HG02870 (cell line): ENCODE data around the gene ZNF280C.
"Not testable (repeated sequence)": the region's sequence is repeated elsewhere in the genome, so short reads cannot be mapped to it uniquely, and the experiment has no call there.

Experiments used
- ATAC-seq: cut with Tn5 transposase; IDR thresholded peaks from one replicate; pipeline ENCODE4 v1.9.1; 2021; ENCODE audit warnings: mild to moderate bottlenecking, moderate library complexity; ENCODE audit not compliant: unreplicated experiment

Gene ZNF280C, protein sequence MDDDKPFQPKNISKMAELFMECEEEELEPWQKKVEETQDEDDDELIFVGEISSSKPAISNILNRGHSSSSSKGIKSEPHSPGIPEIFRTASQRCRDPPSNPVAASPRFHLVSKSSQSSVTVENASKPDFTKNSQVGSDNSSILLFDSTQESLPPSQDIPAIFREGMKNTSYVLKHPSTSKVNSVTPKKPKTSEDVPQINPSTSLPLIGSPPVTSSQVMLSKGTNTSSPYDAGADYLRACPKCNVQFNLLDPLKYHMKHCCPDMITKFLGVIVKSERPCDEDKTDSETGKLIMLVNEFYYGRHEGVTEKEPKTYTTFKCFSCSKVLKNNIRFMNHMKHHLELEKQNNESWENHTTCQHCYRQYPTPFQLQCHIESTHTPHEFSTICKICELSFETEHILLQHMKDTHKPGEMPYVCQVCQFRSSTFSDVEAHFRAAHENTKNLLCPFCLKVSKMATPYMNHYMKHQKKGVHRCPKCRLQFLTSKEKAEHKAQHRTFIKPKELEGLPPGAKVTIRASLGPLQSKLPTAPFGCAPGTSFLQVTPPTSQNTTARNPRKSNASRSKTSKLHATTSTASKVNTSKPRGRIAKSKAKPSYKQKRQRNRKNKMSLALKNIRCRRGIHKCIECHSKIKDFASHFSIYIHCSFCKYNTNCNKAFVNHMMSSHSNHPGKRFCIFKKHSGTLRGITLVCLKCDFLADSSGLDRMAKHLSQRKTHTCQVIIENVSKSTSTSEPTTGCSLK

DNA sequence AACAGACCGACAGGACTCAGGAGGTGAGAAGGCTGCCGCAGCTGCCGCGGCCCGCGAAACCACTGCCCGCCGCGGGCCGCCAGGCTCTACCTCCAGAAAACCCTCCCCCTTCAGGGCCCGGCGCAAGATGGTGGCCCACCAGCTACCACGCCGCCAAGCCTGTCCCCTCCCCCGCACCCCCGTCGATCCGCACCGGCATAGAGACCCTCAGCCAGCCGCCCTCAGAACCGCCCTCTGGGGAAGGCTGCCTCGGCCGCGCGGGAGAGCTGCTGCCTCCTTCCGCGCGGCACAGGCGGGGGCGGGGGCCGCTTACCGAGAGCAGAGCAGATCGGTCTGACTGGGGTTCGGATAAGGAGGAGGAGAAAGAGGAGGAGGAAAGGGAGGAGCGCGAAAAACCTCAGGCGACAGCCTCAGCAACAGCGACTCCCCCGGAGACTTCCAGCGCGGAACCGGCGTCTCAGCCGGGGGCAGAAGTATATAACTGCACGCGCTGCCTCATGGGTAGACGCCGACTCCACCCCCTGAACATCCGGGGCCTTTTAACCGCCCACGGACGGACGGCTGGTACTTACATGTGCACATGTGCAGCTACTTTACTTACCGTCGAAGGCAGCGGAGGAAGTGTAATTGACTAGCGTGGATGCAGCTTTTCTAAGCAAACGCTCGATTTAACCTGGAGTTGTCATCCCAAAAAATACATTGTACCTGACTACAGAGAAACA, at the start of gene ZNF280C:
Gene ZNF280C (minus strand): TSS at position 451 of the 722 bp plus-strand sequence. CDS start 8,450 bp downstream, outside the sequence.
- peak; percentile 94 for ATAC-seq

DNA sequence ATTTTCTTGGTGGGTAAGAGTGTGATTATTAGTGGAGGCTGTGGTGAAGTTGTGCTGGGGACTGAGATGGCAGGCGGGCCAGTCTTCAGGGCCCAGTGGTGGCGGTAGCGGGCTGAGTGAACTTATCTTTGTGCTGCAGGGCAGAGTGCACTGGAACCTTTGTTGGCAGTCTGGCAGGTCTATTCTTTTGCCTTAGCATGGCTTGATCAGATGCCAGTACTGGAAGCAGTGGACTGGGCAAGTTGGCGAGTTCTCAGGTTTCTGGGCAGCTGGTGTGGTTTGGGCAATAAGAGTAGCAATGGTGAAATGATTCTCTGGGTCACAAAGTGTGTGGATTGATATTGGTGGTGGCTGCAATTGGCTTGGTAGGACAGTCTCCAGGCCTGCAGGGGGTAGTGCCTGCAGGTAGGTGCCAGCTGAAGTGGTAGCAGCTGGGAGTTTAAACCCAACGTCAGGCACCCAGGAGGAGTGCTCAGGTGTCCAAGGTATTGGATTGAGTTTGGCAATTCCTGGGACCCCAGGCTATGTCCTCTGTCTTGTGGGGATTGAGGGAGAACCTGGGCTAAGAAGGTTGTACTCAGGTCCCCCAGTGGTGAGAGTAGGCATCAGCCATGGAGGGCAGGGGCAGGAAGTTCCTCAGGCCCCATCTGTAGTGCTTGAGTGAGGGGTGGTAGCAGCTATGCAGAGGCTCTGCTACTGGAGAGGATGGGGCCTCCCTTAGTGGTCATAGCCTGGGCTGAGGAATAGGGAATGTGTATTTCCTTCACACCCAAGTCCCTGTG, 36.1 kb upstream of the ZNF280C start:
- no peak for ATAC-seq

DNA sequence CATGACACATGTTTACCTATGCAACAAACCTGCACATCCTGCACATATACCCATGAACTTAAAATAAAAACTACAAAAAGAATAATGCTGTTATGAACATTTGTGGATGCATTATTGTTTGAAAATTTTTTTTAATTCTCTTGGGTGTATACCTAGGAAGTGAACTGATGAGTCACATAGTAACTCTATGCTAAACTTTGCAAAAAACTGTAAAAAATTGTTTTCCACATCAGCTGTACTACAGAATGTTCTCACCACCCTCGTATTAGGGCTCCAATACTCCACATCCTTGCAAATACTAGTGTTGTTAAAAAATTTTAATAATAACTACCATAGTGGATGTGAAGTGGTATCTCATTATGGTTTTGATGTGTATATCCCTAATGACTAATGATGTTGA, 33.3 kb upstream of the ZNF280C start:
- no peak for ATAC-seq

DNA sequence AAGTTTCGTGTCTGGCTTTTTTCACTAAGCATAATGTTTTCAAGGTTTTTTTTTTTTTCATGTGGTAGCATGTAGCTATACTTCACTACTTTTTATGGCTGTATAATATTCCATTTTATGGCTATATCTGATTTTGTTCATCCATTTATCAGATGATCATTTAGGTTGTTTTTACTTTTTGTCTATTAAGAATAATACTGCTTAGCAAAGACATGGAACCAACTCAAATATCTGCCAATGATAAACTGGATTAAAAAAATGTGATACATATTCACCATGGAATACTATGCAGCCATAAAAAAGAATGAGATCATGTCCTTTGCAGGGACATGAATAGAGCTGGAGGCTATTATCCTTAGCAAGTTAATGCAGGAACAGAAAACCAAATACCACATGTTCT, 32.7 kb upstream of the ZNF280C start:
- no peak for ATAC-seq

DNA sequence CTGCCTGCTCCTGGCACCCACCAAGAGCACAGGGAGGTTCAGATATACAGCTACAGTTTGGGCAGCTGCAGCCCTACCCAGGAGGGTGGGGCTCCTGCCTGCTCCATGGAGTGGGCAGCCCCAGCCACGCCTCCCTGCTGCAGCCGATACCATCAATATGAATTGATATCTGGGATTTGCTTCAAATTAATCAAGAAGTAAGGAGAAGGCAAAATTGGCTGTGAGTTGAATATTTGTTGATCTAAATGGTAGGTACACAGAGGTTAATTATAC, 31.2 kb upstream of the ZNF280C start:
- no peak for ATAC-seq

DNA sequence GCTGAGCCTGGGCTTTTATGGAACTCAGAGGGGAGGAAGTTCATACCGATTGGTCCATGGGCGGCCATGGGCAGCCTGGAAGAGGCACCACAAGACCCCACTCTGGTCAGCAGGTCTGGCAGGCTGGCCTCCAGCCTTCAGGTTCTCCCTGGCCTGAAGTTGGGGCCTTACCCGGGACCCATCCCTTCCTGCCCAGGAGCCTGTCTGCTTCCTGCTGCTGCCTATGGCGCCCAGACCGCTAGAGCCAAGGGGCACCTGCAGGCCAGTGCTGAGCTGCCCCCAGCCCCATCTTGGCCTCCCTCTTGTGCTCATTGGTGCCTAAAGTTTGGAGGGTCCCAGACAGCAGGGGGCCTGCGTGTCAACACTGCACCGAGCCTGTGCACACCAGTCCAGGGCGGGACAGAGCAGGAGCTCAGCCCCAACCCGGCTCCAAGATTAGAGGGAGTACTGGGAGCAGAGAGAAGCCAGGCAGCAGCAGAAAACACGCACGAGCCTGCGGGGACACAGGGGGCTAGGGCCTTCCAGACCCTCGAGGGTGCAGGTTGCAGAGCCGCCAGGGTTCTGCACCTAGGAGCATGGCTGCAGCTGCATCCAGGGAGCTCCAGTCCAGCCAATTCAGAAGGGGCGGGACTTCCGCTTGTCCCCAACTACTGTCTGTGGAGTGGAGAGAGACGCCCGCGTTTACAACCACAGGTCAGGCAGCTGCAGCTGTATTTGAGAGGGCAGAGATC, 30.7 kb upstream of the ZNF280C start:
- no peak for ATAC-seq

DNA sequence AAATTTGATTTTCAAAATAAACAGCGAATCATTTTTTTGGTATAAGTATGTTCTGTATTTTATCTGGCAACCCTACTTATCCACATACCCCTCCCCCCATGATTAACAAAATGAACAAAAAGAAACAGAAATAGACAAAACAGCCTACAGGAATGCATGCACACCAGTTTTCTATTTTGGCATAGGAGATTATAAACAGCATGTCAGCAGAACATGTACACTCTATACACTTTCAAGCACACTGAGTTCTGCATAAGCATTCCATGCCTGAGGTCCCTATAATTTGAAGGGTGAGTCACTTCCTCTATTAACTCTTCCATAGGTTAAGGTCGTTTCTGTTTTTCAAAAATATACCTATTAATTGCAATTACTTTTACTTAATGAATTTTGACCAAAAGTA, 28.0 kb upstream of the ZNF280C start:
- ATAC-seq, result no peak

DNA sequence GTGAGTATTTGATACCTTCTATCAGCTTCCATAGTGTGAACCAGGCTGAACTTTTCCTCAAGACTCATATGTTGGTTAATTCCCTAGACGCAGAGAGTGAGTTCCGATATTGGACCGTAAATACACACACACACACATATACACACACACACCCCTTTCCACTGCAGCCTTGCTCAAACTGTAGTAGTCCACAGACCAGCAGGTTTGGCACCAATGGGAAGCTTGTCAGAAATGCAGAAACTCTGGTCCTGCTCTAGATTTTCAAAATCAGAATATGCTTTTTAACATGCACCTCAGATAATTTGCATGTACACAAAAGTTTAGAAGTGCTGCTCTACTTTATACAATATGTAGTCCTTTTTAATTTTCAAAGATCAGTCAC, 27.6 kb upstream of the ZNF280C start:
- no peak for ATAC-seq

DNA sequence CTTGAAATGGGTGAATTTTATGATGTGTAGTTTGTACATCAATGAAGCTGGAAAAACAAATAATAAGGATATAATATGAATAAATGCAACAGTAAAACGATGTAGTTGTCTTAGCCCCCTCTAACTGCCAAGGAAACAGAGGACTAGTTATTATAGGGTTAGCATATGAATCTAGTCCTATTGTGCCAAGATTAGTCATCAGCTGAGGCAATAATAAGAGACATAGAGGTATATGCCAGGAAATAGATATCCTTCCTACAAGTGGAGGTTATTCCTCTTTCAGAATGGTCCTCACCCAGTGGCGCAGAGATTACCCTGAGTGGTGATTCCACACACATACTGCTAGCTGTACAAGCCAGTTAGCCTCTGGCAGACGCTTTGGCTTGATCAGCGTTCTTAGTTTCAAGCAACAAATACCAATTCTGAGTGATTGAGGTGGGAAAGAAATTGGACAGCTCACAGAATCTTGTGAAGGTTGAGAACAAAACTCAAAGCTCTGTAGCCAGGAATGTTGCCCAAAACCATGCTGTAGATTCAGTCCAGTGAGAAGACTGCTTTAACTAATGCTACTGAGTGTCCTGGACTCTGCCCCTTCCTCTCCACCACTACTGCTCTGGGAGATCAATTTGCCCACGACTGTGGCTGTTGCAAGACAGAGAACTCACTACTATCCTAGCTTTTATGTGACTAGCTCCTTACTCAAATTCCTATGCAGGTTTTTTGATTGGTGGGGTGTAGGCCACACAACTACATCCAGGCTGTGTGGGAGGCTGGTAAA, 27.0 kb upstream of the ZNF280C start:
- ATAC-seq, result no peak

DNA sequence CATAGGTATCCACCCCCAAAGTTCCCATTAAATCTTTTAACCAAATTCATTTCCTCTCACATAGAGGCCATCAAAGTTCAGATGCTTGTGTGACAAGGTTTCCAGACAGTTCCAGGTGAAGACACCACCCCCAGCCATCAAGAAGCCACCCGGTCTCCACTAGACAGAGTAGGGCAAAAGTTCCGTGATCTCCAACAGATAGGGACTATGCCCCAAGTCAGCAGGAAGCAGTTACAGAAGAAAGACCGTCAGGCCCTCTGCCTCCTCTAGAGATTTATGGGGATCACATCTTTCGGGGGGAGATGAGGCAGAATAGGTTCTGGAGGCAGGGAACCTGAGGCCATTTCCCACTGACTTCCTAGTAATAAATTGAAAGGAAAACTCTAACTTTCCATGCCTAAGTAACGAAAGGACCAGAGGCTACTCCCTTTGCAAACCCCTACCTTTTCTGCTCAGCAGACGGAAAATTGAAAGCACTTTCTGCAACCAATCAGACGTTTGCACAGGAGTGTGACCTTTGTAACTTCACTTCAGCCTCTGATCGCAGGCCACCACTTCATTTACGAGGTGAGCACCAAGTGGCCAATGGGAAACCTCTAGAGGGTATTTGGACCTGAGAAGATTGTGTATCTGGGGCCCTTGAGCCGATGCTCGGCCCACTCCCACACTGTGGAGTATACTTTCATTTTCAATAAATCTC, 18.5 kb upstream of the ZNF280C start:
- no peak for ATAC-seq

DNA sequence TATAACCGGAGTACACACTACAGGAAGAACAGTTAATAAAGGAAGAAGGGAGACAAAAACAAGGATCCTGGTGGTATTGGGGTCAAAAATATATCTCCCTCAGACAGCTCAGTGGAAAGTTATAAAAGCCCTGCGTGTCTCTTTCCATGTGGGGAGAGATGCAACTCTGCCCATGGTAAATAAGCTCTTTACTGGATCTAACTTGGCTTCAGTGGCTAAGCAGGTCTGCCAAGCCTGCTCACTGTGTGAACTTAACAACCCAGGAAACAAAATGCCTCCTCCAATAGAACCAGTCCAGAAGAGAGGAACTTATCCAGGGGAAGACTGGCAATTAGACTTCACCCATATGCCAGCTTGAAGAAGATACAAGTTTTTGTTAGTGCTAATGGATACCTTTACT, 17.0 kb upstream of the ZNF280C start:
- ATAC-seq, result no peak

DNA sequence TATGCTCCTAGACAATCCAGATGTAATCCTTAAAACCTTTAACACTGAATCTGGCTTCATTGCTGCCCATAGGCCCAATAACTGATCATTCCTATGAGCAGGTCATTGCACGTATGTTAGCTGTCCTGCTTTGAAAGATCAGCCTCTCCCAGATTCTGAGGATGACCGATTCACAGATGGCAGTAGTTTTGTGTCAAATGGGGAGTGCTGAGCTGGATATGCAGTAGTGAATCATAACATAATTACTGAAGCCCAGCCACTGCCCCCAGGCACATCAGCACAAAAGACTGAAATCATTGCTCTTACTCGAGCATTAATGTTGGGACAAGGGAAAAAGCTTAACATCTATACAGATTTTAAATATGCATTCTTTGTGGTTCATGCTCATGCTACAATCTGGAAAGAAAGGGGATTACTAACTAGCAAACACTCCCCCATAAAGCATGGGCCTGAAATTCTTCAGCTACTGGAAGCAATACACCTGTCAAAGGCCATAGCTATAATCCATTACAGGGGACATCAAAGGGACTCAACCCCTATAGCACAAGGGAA, 16.4 kb upstream of the ZNF280C start:
- no peak for ATAC-seq

DNA sequence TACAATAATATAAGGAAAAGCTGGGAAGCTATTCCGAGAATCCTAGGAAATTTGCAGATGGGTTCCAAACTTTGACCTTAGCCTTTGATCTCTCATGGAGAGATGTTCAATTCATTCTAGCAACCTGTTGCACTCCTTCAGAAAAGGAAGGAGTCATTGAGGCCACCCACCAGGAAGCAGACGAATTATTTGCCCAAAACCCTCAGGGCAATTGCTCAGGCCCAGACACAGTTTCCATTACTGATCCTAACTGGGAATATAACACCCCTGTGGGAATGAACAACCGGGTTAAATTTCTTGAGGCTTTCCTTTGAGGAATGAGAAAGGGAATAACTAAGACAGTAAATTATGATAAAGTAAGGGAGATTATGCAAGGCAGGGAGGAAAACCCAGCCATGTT, 13.5 kb upstream of the ZNF280C start:
- no peak for ATAC-seq

DNA sequence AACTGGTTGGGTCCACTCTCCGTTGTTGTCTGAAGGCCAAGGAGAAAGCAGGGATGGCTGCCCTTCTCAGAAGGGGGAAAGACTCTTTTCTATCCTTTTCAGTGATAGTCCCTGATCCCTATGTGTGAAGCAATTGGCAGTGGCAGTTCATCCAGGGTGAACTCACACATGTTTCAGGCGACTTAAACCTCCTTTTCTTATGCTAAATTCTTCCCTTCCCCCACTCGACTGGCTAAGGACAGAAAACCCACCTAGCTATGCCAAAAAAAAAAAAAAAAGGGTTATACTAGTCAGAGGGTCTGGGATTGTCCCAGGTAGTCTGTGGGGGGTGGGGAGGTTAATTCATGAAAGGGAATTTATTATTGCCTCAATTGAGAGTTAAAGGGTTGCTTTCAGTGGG, 12.2 kb upstream of the ZNF280C start:
- no peak for ATAC-seq

DNA sequence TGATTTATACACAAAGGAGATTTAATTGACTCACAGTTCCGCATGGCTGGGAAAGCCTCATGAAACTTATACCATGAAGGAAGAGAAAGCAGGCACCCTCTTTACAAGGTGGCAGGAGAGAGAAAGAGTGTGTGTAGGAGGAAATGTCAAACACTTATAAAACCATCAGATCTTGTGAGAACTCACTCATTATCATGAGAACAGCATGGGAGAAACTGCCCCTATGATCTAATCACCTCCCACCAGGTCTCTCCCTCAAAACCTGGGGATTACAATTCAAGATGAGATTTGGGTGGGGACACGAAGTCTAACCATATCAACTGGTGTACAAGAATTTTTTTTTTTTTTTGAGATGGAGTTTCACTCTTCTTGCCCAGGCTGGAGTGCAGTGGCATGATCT, 3.6 kb upstream of the ZNF280C start:
- not testable (repeated sequence) for ATAC-seq

DNA sequence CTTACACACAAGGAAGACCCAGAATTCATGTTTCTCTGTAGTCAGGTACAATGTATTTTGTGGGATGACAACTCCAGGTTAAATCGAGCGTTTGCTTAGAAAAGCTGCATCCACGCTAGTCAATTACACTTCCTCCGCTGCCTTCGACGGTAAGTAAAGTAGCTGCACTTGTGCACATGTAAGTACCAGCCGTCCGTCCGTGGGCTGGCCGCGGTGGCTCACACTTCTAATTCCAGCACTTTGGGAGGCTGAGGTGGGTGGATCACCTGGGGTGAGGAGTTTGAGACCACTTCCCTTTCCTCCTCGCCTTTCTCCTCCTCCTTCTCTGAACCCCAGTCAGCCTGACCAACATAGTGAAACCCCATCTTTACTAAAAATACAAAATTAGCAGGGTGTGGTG, 692 bp upstream of the ZNF280C start:
- not testable (repeated sequence) for ATAC-seq

DNA sequence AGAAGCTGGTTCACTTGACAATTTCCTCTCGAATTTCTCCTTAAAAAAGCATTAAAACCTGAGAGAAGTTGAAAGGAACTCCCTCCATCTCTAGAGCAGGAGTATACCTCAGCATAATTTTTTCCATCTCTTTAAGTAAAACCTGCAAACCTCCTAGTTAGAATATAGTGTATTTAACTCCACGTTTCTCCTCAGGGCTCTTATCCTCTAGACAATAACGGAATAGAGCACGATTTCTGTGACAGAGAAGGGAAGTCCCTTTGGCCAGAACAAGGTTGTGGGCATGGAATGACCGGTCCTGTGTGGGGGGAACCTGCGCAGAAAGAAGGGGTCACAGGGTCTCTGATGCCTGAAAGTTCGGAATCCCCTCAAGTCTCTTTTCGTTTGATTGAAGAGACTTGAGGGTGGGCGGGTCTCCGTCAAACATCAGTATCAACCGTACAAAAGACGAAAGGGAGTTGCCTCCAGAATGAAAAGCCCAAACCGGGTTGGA, 697 bp downstream of the ZNF280C start:
- no peak for ATAC-seq

DNA sequence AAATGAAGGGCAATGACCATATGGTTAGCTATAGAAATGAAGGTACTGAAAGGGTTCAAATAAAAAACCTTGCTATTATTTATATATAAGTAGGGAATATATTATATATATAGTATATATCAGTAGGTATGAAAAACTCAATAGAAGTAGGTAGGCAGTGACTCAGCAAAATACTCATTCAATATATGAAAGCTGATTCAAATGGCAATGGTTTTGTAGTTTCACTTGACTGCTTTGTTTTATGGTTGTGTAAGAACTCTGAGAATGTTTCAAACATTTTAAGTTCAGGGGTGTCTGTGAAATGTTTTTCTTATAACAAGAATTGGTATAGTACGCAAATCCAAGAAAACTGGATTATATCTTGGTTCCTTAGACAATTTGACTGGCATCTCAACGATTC, 4.1 kb downstream of the ZNF280C start:
- no peak for ATAC-seq

DNA sequence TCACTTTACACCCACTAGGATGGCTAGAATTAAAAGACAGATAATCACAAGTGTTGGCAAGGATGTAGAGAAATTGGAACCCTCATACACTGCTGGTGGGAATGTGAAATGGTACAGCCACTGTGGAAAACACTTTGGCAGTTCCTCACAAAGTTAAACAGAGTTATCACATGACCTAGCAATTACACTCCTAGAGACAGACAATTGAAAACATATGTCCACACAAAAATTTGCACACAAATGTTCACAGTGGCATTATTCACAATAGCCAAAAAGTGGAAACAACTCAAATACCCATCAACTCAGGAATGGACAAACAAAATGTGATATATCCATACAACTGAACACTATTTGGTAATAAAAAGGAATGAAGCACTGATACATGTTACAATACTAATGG, 5.7 kb downstream of the ZNF280C start:
- no peak for ATAC-seq
